GM12878 (cell line): ENCODE measurements around the gene ABR. TPM values are rescaled to one million over a fixed set of nuclear protein-coding genes. Genes with fewer than 3 reads are reported as not detected.

Experiments
- ATAC-seq: fragments of 200-7000 bp; cut with Tn5 transposase; 3 replicates; pipeline ENCODE4 v1.9.1; 2020; ENCODE audit warnings: mild to moderate bottlenecking, moderate library complexity
- BruUV-seq: library from RNA; stranded (reverse); fragments of 400-500 nt; replicated peaks from 2 replicates; lab custom pipeline; 2021; lab: Mats Ljungman, UMichigan
- CTCF ChIA-PET: fragments of 300-600 bp; sonication (Branson Sonifier 250); formaldehyde crosslinking; extraction: SDS; loops from one replicate; lab custom pipeline; 2021; ENCODE audit warnings: inconsistent platforms; lab: Yijun Ruan, JAX
- POLR2A ChIA-PET: fragments of 350-600 bp; formaldehyde crosslinking; extraction: SDS; loops from one replicate; lab custom pipeline; 2021; ENCODE audit warnings: inconsistent platforms; lab: Charles Lee
- RAD21 ChIA-PET: fragments of 300-600 bp; sonication (Branson Sonifier 250); formaldehyde crosslinking; loops from one replicate; lab custom pipeline; 2023; ENCODE audit warnings: antibody characterized with exemption; ENCODE audit not compliant: unreplicated experiment; lab: Charles Lee
- SMC1A ChIA-PET: fragments of 300-600 bp; sonication (Branson Sonifier 250); formaldehyde crosslinking; loops from one replicate; lab custom pipeline; 2023; ENCODE audit not compliant: unreplicated experiment, uncharacterized antibody; lab: Charles Lee
- DNase-seq: peaks from one replicate; pipeline ENCODE4 v3.0.0-alpha.2; 2011; ENCODE audit warnings: low read depth, low spot score
- FAIRE-seq: peaks from 3 replicates; lab custom pipeline; 2011; peaks lifted over from hg19 to GRCh38; lab: Jason Lieb, UNC
- H2AFZ ChIP-seq: 2 replicates; pipeline ENCODE4 v1.6.0; 2011; ENCODE audit warnings: low read depth, low read length, control low read depth; ENCODE audit not compliant: control insufficient read depth
- H3K27ac ChIP-seq: 2 replicates; pipeline ENCODE4 v1.5.1; 2011; ENCODE audit warnings: control low read depth; ENCODE audit not compliant: control insufficient read depth, insufficient read depth
- H3K27me3 ChIP-seq, 2 experiments: replicated peaks in 1 of 2; 2 replicates each; pipeline versions ENCODE4 v1.6.0 to v1.6.1; 2011; ENCODE audit warnings: low read length in 1 of 2; ENCODE audit not compliant: control insufficient read depth in 2 of 2, insufficient read depth in 2 of 2
- H3K36me3 ChIP-seq, 2 experiments: 2 replicates each; pipeline ENCODE4 v1.5.1; 2011; ENCODE audit warnings: low read length in 1 of 2; ENCODE audit not compliant: control insufficient read depth in 2 of 2, insufficient read depth in 2 of 2
- H3K4me1 ChIP-seq: 2 replicates; pipeline ENCODE4 v1.6.1; 2011; ENCODE audit warnings: mild to moderate bottlenecking, low read length, moderate library complexity, mixed read lengths; ENCODE audit not compliant: control insufficient read depth, insufficient read depth
- H3K4me2 ChIP-seq: 2 replicates; pipeline ENCODE4 v1.6.0; 2011; ENCODE audit warnings: control low read depth; ENCODE audit not compliant: control insufficient read depth, insufficient read depth
- H3K4me3 ChIP-seq: fragments of 200-600 bp; sonication (generic); 2 replicates; pipeline ENCODE4 v1.5.1; 2016
- H3K79me2 ChIP-seq: 2 replicates; pipeline ENCODE4 v1.6.0; 2011; ENCODE audit warnings: low read length; ENCODE audit not compliant: control insufficient read depth, insufficient read depth
- H3K9ac ChIP-seq: 2 replicates; pipeline ENCODE4 v1.8.0; 2011; ENCODE audit warnings: low read length, control low read depth, mixed read lengths; ENCODE audit not compliant: control insufficient read depth, insufficient read depth
- H3K9me3 ChIP-seq: replicated peaks from 3 replicates; pipeline ENCODE4 v1.5.1; 2011; ENCODE audit warnings: mild to moderate bottlenecking, low read length; ENCODE audit not compliant: control insufficient read depth, insufficient read depth
- H4K20me1 ChIP-seq: 2 replicates; pipeline ENCODE4 v1.6.0; 2011; ENCODE audit not compliant: control insufficient read depth, insufficient read depth
- IKZF1 ChIP-seq: fragments of 450-650 bp; conservative IDR thresholded peaks from 2 replicates; pipeline ENCODE4 v1.6.1; 2017; ENCODE audit warnings: antibody characterized with exemption, mild to moderate bottlenecking
- KLF5 ChIP-seq: fragments of 450-650 bp; IDR thresholded peaks from 2 replicates; pipeline ENCODE4 v1.6.1; 2014; ENCODE audit warnings: mild to moderate bottlenecking; ENCODE audit not compliant: partially characterized antibody
- MEF2A ChIP-seq: IDR thresholded peaks from 2 replicates; pipeline ENCODE4 v1.6.1; 2011; ENCODE audit warnings: low read depth, mild to moderate bottlenecking, low read length, moderate library complexity; ENCODE audit not compliant: insufficient read depth
- NR2F1 ChIP-seq: fragments of 450-650 bp; conservative IDR thresholded peaks from 2 replicates; pipeline ENCODE4 v1.6.1; 2017; ENCODE audit warnings: mild to moderate bottlenecking
- NRF1 ChIP-seq: conservative IDR thresholded peaks from 2 replicates; pipeline ENCODE4 v1.6.1; 2011; ENCODE audit warnings: mild to moderate bottlenecking, low read depth, low read length, improper control_type of control experiment
- REST ChIP-seq: IDR thresholded peaks from 2 replicates; pipeline ENCODE4 v1.6.1; 2012; ENCODE audit warnings: mild to moderate bottlenecking, low read depth, low read length
- SMARCA5 ChIP-seq: fragments of 450-650 bp; IDR thresholded peaks from 2 replicates; pipeline ENCODE4 v1.6.1; 2017; ENCODE audit warnings: mild to moderate bottlenecking
- SUPT20H ChIP-seq: IDR thresholded peaks from 2 replicates; pipeline ENCODE4 v1.6.1; 2011; ENCODE audit warnings: low read depth, mild to moderate bottlenecking, low read length, moderate library complexity, borderline replicate concordance; ENCODE audit not compliant: control insufficient read depth
- TCF7 ChIP-seq: IDR thresholded peaks from 2 replicates; pipeline ENCODE4 v1.6.1; 2014; ENCODE audit warnings: antibody characterized with exemption, borderline replicate concordance
- ZNF384 ChIP-seq: IDR thresholded peaks from 2 replicates; pipeline ENCODE4 v1.6.1; 2012; ENCODE audit warnings: low read depth, mild to moderate bottlenecking, low read length, improper control_type of control experiment, borderline replicate concordance
- ZSCAN29 ChIP-seq: fragments of 450-650 bp; IDR thresholded peaks from 2 replicates; pipeline ENCODE4 v1.6.1; 2017; ENCODE audit warnings: mild to moderate bottlenecking, moderate library complexity
- WGBS: methylation state at CpG from one replicate; pipeline ENCODE4 v1.1.6; 2016; ENCODE audit warnings: low lambda C conversion rate; ENCODE audit not compliant: insufficient replicate concordance, insufficient coverage; ENCODE audit errors: missing lambda C conversion rate; 5-methylcytosine and 5-hydroxymethylcytosine counted together
- in situ Hi-C: fragments of 300-500 bp; cut with MboI; formaldehyde crosslinking; loops from 9 replicates; pipeline ENCODE4 v1.14.3; 2018; ENCODE audit warnings: mixed read lengths
- intact Hi-C: fragments of 100-400 bp; cut with micrococcal nuclease; formaldehyde crosslinking; loops from one replicate; pipeline ENCODE4 v1.14.2; 2022; ENCODE audit not compliant: unreplicated experiment
- polyA plus RNA-seq, 11 experiments: library from polyadenylated mRNA; depleted of rRNA in 4 of 11; unstranded in 6 of 11; stranded (reverse) in 5 of 11; fragments of >200 nt; fragmentation: Nextera tagmentation in 4 of 11; fragmentation: Illumina TruSeq in 1 of 11; extraction: Ambion mirVana in 4 of 11; extraction: Trizol in 1 of 11; gene quantifications; 1 replicate in 1 of 11; 2 replicates in 10 of 11; pipeline versions ENCODE4 v1.2.1 to v1.2.3, GENCODE V29; 2011 to 2016; ENCODE audit warnings: inconsistent platforms in 2 of 11, missing spikeins in 2 of 11, low read depth in 1 of 11
- total RNA-seq, 4 experiments: library from RNA; depleted of rRNA in 3 of 4; stranded (reverse); fragments of >200 nt in 3 of 4; fragmentation: Illumina TruSeq in 1 of 4; extraction: Trizol in 1 of 4; gene quantifications; 2 replicates each; pipeline versions ENCODE4 v1.2.1 to v1.2.3, GENCODE V29; 2013 to 2021
- TF ChIP-seq, protein P1 (sequence below): fragments of 450-650 bp; conservative IDR thresholded peaks from 2 replicates; pipeline ENCODE4 v1.6.1; 2017; ENCODE audit warnings: mild to moderate bottlenecking, moderate library complexity
- TF ChIP-seq, protein P2 (sequence below): IDR thresholded peaks from 2 replicates; pipeline ENCODE4 v1.6.1; 2012; ENCODE audit warnings: low read length, inconsistent platforms
- TF ChIP-seq, protein P3 (sequence below): IDR thresholded peaks from 2 replicates; pipeline ENCODE4 v1.6.1; 2012; ENCODE audit warnings: low read depth, low read length, improper control_type of control experiment

Gene ABR
- total and polyA plus RNA-seq, 10 of the 15 experiments (the other 5 are each of a cell fraction or from before 2014, with no cell fraction given): 1.4 to 112 (median 30.0) TPM

DNA sequence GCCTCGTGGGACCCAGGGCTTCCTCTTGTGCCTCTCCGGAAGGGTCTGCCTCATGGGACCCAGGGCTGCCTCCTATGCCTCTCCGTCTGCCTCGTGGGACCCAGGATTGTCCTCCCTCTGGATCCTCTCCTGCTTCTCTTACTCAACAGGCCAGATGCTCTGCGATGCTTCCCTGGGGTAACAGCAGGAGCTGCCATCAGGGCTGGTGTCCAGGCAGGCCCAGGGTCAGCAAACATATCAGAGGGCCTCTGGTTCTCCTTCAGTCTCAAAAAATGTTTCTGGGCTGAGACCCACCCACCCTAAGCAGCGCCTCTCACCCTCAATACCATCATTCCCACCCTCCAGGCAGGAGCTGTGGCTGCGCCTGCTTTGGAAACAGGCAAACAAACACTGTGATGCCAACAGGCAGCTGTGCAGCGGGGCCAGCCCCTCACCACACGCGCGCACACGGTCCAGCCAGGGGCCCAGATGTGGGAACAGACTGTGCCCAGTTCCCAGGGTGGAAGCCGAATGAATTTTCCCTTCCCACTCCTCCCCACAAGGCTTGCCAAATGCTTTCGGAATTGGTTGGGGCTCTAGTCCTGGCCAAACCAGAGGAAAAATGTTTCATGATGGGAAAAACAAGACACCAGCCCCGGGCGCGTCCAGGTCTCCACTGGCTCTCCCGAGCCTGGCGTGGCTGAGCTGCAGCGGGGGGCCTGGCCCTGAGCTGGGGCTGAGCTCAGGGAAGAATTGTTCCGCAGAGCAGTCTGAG, 171.6 kb downstream of the ABR start:
- no peaks in the 10 kb centered on the region for H3K79me2 ChIP-seq
- no TSS peak for BruUV-seq
- ChIA-PET POLR2A (no interaction called here), RAD21 (no interaction called here), CTCF (no interaction called here), SMC1A (no interaction called here)
- H3K27me3 ChIP-seq: no peaks in the 10 kb centered on the region
- no peak for ATAC-seq
- H4K20me1 ChIP-seq: no peaks in the 10 kb centered on the region
- H3K36me3 ChIP-seq: peaks cover 18 to 51% of the 10 kb centered on the region in 2 experiments
- H3K4me1 ChIP-seq: no peaks in the 10 kb centered on the region
- FAIRE-seq: no peak
- no peak overlapping the region for H3K9ac ChIP-seq
- in situ Hi-C loops (no loop called here), intact Hi-C loops (no loop called here)
- H3K4me2 ChIP-seq: no peak overlapping the region
- no peak overlapping the region for H3K27ac ChIP-seq
- H3K9me3 ChIP-seq: no peaks in the 10 kb centered on the region
- WGBS: 96% methylated on average over 21 of the region's 21 CpGs
- TF ChIP-seq, protein P1, sequence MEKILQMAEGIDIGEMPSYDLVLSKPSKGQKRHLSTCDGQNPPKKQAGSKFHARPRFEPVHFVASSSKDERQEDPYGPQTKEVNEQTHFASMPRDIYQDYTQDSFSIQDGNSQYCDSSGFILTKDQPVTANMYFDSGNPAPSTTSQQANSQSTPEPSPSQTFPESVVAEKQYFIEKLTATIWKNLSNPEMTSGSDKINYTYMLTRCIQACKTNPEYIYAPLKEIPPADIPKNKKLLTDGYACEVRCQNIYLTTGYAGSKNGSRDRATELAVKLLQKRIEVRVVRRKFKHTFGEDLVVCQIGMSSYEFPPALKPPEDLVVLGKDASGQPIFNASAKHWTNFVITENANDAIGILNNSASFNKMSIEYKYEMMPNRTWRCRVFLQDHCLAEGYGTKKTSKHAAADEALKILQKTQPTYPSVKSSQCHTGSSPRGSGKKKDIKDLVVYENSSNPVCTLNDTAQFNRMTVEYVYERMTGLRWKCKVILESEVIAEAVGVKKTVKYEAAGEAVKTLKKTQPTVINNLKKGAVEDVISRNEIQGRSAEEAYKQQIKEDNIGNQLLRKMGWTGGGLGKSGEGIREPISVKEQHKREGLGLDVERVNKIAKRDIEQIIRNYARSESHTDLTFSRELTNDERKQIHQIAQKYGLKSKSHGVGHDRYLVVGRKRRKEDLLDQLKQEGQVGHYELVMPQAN: no peak
- TF ChIP-seq SMARCA5: no peak
- no peak for TF ChIP-seq NR2F1
- no peak for TF ChIP-seq REST
- no peak for TF ChIP-seq ZSCAN29
- TF ChIP-seq, protein P2, sequence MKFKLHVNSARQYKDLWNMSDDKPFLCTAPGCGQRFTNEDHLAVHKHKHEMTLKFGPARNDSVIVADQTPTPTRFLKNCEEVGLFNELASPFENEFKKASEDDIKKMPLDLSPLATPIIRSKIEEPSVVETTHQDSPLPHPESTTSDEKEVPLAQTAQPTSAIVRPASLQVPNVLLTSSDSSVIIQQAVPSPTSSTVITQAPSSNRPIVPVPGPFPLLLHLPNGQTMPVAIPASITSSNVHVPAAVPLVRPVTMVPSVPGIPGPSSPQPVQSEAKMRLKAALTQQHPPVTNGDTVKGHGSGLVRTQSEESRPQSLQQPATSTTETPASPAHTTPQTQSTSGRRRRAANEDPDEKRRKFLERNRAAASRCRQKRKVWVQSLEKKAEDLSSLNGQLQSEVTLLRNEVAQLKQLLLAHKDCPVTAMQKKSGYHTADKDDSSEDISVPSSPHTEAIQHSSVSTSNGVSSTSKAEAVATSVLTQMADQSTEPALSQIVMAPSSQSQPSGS: no peak
- TF ChIP-seq, protein P3, sequence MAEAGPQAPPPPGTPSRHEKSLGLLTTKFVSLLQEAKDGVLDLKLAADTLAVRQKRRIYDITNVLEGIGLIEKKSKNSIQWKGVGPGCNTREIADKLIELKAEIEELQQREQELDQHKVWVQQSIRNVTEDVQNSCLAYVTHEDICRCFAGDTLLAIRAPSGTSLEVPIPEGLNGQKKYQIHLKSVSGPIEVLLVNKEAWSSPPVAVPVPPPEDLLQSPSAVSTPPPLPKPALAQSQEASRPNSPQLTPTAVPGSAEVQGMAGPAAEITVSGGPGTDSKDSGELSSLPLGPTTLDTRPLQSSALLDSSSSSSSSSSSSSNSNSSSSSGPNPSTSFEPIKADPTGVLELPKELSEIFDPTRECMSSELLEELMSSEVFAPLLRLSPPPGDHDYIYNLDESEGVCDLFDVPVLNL: no peak
- no peak for TF ChIP-seq SUPT20H
- TF ChIP-seq ZNF384: no peak
- no peak for TF ChIP-seq NRF1
- no peak for TF ChIP-seq MEF2A
- no peak for TF ChIP-seq TCF7
- TF ChIP-seq KLF5: no peak
- no peak for TF ChIP-seq IKZF1
- TF ChIP-seq, all 136 proteins: peak for 0
- no peak for DNase-seq
- Histone ChIP-seq H3K4me3 (no peak overlapping the region), H2AFZ (no peak overlapping the region)
